HepG2 (cell line): ENCODE data around the gene MTPN.

Experiments used
- AFF4 ChIP-seq: sonication (generic); formaldehyde crosslinking; IDR thresholded peaks from 2 replicates; pipeline ENCODE4 v1.4.0; 2020; ENCODE audit warnings: missing genetic modification reagents
- EP300 ChIP-seq, 3 experiments: sonication (generic) in 1 of 3; formaldehyde crosslinking in 1 of 3; IDR thresholded peaks; 2 replicates each; pipeline versions ENCODE4 v1.5.1 to v1.6.1; 2011 to 2020; ENCODE audit warnings: low read depth in 2 of 3, low read length in 2 of 3, borderline replicate concordance in 1 of 3, improper control_type of control experiment in 1 of 3, mild to moderate bottlenecking in 1 of 3, missing genetic modification reagents in 1 of 3, moderate library complexity in 1 of 3
- EZH2 ChIP-seq: conservative IDR thresholded peaks from 2 replicates; pipeline ENCODE4 v1.6.1; 2012; ENCODE audit warnings: mild to moderate bottlenecking, low read depth, low read length, moderate library complexity
- FOXO1 ChIP-seq: sonication (generic); formaldehyde crosslinking; IDR thresholded peaks from 2 replicates; pipeline ENCODE4 v1.4.0; 2020; ENCODE audit warnings: missing genetic modification reagents
- JUN ChIP-seq: sonication (generic); formaldehyde crosslinking; IDR thresholded peaks from 2 replicates; pipeline ENCODE4 v1.4.0; 2020; ENCODE audit warnings: mild to moderate bottlenecking, missing genetic modification reagents
- SOX5 ChIP-seq: IDR thresholded peaks from 2 replicates; pipeline ENCODE4 v1.6.1; 2016; ENCODE audit warnings: borderline replicate concordance
- SP1 ChIP-seq, 2 experiments: fragments of 450-650 bp in 1 of 2; sonication (generic) in 1 of 2; formaldehyde crosslinking in 1 of 2; IDR thresholded peaks; 2 replicates each; pipeline versions ENCODE4 v1.4.0 to v1.6.1; 2016 to 2020; ENCODE audit warnings: missing genetic modification reagents in 1 of 2
- ZNF510 ChIP-seq: sonication (generic); formaldehyde crosslinking; IDR thresholded peaks from 2 replicates; pipeline ENCODE4 v1.4.0; 2020; ENCODE audit warnings: low read depth, mild to moderate bottlenecking, missing genetic modification reagents

DNA sequence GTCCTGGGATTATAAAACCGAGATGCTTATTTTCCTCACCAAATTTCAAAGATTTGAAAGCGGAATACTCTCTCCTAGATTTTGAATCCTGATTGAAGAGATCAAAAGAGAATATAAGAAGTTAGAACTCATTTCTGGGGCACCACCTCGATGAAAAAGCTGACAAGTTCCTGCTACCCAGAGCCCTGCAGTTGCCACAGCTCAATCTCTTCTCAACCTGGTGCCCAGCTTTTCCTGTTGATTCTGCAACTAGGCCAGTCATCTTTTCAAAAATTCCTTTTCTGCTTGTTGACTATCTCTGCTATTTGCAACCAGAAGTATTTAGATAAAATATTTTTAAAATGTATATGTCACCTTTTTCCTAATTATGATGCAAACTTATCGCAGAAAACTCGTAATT, 45.0 kb downstream of the MTPN start:
- TF ChIP-seq EZH2 (no peak), JUN (CRISPR knock-in tag) (no peak), EP300 (IDR thresholded peaks at IDR 0.05; ENCODE audit: low read depth in 2 of 2, low read length in 2 of 2) (no peak), EP300 (CRISPR knock-in tag; IDR thresholded peaks at IDR 0.05; ENCODE audit: borderline replicate concordance) (no peak), FOXO1 (CRISPR knock-in tag) (no peak), SOX5 (no peak), SP1 (IDR thresholded peaks at IDR 0.05) (no peak), SP1 (CRISPR knock-in tag; IDR thresholded peaks at IDR 0.05) (no peak), ZNF510 (CRISPR knock-in tag) (no peak), AFF4 (no peak)
